ENCODE results near the gene VGLL2. TPM values are rescaled to one million over a fixed set of nuclear protein-coding genes. Genes with fewer than 3 reads are reported as not detected.
"Not testable (repeated sequence)": the region's sequence is repeated elsewhere in the genome, so short reads cannot be mapped to it uniquely, and the experiment has no call there.

The VGLL2 gene
- total RNA-seq, 1 experiment from 2014 or later, result not detected

- H3K4me1 ChIP-seq (ENCODE audit: low read length), result no peaks in the 10 kb centered on the region
- no peaks in the 10 kb centered on the region for H3K36me3 ChIP-seq (ENCODE audit: insufficient read depth, low read length)
- no peak overlapping the region for H3K27ac ChIP-seq (ENCODE audit: low read length)
- H3K79me2 ChIP-seq (ENCODE audit: low read length), result no peaks in the 10 kb centered on the region
- no peak overlapping the region for H2AFZ ChIP-seq (ENCODE audit: low read length)
- H3K4me2 ChIP-seq (ENCODE audit: low read depth, low read length, poor library complexity, severe bottlenecking), result no peak overlapping the region
- H3K9ac ChIP-seq (ENCODE audit: low read length), result no peak overlapping the region
- H3K4me3 ChIP-seq (ENCODE audit: low read length), result no peak overlapping the region
- no peaks in the 10 kb centered on the region for H3K9me2 ChIP-seq (replicated peaks; ENCODE audit: insufficient read depth, low read length)
- H3K9me3 ChIP-seq (ENCODE audit: low read length), result no peaks in the 10 kb centered on the region
- no peaks in the 10 kb centered on the region for H4K20me1 ChIP-seq (ENCODE audit: insufficient read depth, low read depth, low read length)
- DNase-seq, result no peak
- H3K27me3 ChIP-seq (ENCODE audit: low read length), result no peaks in the 10 kb centered on the region
Measured at GRCh38 chr6:117233145-117233544, 32.2 kb upstream of the VGLL2 start.

GRCh38 chr6:117237561-117237960 lies 27.8 kb upstream of the VGLL2 start:
- Histone ChIP-seq H4K20me1 (ENCODE audit: insufficient read depth, low read depth, low read length) (no peaks in the 10 kb centered on the region), H3K9me2 (replicated peaks; ENCODE audit: insufficient read depth, low read length) (no peaks in the 10 kb centered on the region), H3K4me1 (ENCODE audit: low read length) (no peaks in the 10 kb centered on the region), H3K79me2 (ENCODE audit: low read length) (no peaks in the 10 kb centered on the region), H3K27me3 (ENCODE audit: low read length) (no peaks in the 10 kb centered on the region), H3K27ac (ENCODE audit: low read length) (no peak overlapping the region), H3K36me3 (ENCODE audit: insufficient read depth, low read length) (no peaks in the 10 kb centered on the region), H3K4me3 (ENCODE audit: low read length) (no peak overlapping the region), H3K4me2 (ENCODE audit: low read depth, low read length, poor library complexity, severe bottlenecking) (no peak overlapping the region), H3K9me3 (ENCODE audit: low read length) (no peaks in the 10 kb centered on the region), H3K9ac (ENCODE audit: low read length) (no peak overlapping the region), H2AFZ (ENCODE audit: low read length) (no peak overlapping the region)
- DNase-seq, result no peak

GRCh38 chr6:117244571-117244970 lies 20.8 kb upstream of the VGLL2 start:
- not testable (repeated sequence) for H3K9ac ChIP-seq (ENCODE audit: low read length); H3K27ac ChIP-seq (ENCODE audit: low read length); DNase-seq; H3K27me3 ChIP-seq (ENCODE audit: low read length); H3K9me3 ChIP-seq (ENCODE audit: low read length); H2AFZ ChIP-seq (ENCODE audit: low read length); H3K9me2 ChIP-seq (replicated peaks; ENCODE audit: insufficient read depth, low read length); H3K79me2 ChIP-seq (ENCODE audit: low read length); H3K36me3 ChIP-seq (ENCODE audit: insufficient read depth, low read length); H4K20me1 ChIP-seq (ENCODE audit: insufficient read depth, low read depth, low read length); H3K4me1 ChIP-seq (ENCODE audit: low read length); H3K4me2 ChIP-seq (ENCODE audit: low read depth, low read length, poor library complexity, severe bottlenecking); H3K4me3 ChIP-seq (ENCODE audit: low read length)

GRCh38 chr6:117244979-117245378 lies 20.4 kb upstream of the VGLL2 start:
- not testable (repeated sequence) for H3K4me2 ChIP-seq (ENCODE audit: low read depth, low read length, poor library complexity, severe bottlenecking); H3K4me1 ChIP-seq (ENCODE audit: low read length); H4K20me1 ChIP-seq (ENCODE audit: insufficient read depth, low read depth, low read length); H3K4me3 ChIP-seq (ENCODE audit: low read length); H3K79me2 ChIP-seq (ENCODE audit: low read length); DNase-seq; H2AFZ ChIP-seq (ENCODE audit: low read length); H3K9me3 ChIP-seq (ENCODE audit: low read length); H3K9ac ChIP-seq (ENCODE audit: low read length); H3K27me3 ChIP-seq (ENCODE audit: low read length); H3K36me3 ChIP-seq (ENCODE audit: insufficient read depth, low read length); H3K27ac ChIP-seq (ENCODE audit: low read length); H3K9me2 ChIP-seq (replicated peaks; ENCODE audit: insufficient read depth, low read length)

GRCh38 chr6:117253785-117254184 lies 11.6 kb upstream of the VGLL2 start:
- no peak for DNase-seq
- no peaks in the 10 kb centered on the region for H4K20me1 ChIP-seq (ENCODE audit: insufficient read depth, low read depth, low read length)

GRCh38 chr6:117262799-117263198 lies 2.6 kb upstream of the VGLL2 start:
- no peak overlapping the region for H2AFZ ChIP-seq (ENCODE audit: low read length)
- H3K9me3 ChIP-seq (ENCODE audit: low read length), result no peaks in the 10 kb centered on the region
- H3K27me3 ChIP-seq (ENCODE audit: low read length), result no peaks in the 10 kb centered on the region
- DNase-seq, result peak; percentile 14
- no peak overlapping the region for H3K27ac ChIP-seq (ENCODE audit: low read length)
- no peak overlapping the region for H3K9ac ChIP-seq (ENCODE audit: low read length)
- no peak overlapping the region for H3K4me3 ChIP-seq (ENCODE audit: low read length)
- no peaks in the 10 kb centered on the region for H3K4me1 ChIP-seq (ENCODE audit: low read length)
- no peaks in the 10 kb centered on the region for H3K36me3 ChIP-seq (ENCODE audit: insufficient read depth, low read length)
- no peak overlapping the region for H3K4me2 ChIP-seq (ENCODE audit: low read depth, low read length, poor library complexity, severe bottlenecking)
- H3K9me2 ChIP-seq (replicated peaks; ENCODE audit: insufficient read depth, low read length), result no peaks in the 10 kb centered on the region
- no peaks in the 10 kb centered on the region for H4K20me1 ChIP-seq (ENCODE audit: insufficient read depth, low read depth, low read length)
- H3K79me2 ChIP-seq (ENCODE audit: low read length), result no peaks in the 10 kb centered on the region

More at GRCh38 chr6:117253785-117254184, 11.6 kb upstream of the VGLL2 start:
- Histone ChIP-seq H3K27ac (ENCODE audit: low read length) (no peak overlapping the region), H3K4me2 (ENCODE audit: low read depth, low read length, poor library complexity, severe bottlenecking) (no peak overlapping the region), H3K9me3 (ENCODE audit: low read length) (no peaks in the 10 kb centered on the region), H3K4me3 (ENCODE audit: low read length) (no peak overlapping the region), H3K27me3 (ENCODE audit: low read length) (no peaks in the 10 kb centered on the region), H3K9me2 (replicated peaks; ENCODE audit: insufficient read depth, low read length) (no peaks in the 10 kb centered on the region), H3K79me2 (ENCODE audit: low read length) (no peaks in the 10 kb centered on the region), H3K4me1 (ENCODE audit: low read length) (no peaks in the 10 kb centered on the region), H3K9ac (ENCODE audit: low read length) (no peak overlapping the region), H2AFZ (ENCODE audit: low read length) (no peak overlapping the region), H3K36me3 (ENCODE audit: insufficient read depth, low read length) (no peaks in the 10 kb centered on the region)

- Histone ChIP-seq H3K79me2 (ENCODE audit: low read length) (no peaks in the 10 kb centered on the region), H3K9me2 (replicated peaks; ENCODE audit: insufficient read depth, low read length) (no peaks in the 10 kb centered on the region), H3K9ac (ENCODE audit: low read length) (no peak overlapping the region), H3K4me2 (ENCODE audit: low read depth, low read length, poor library complexity, severe bottlenecking) (no peak overlapping the region), H4K20me1 (ENCODE audit: insufficient read depth, low read depth, low read length) (no peaks in the 10 kb centered on the region), H3K9me3 (ENCODE audit: low read length) (no peaks in the 10 kb centered on the region), H3K36me3 (ENCODE audit: insufficient read depth, low read length) (no peaks in the 10 kb centered on the region), H2AFZ (ENCODE audit: low read length) (no peak overlapping the region), H3K4me3 (ENCODE audit: low read length) (no peak overlapping the region), H3K4me1 (ENCODE audit: low read length) (no peaks in the 10 kb centered on the region), H3K27ac (ENCODE audit: low read length) (no peak overlapping the region), H3K27me3 (ENCODE audit: low read length) (no peaks in the 10 kb centered on the region)
- DNase-seq, result no peak
Measured at GRCh38 chr6:117263353-117263927, 1.9 kb upstream of the VGLL2 start.

- no peaks in the 10 kb centered on the region for H3K27me3 ChIP-seq (ENCODE audit: low read length)
- no peak overlapping the region for H3K4me3 ChIP-seq (ENCODE audit: low read length)
- no peaks in the 10 kb centered on the region for H3K9me3 ChIP-seq (ENCODE audit: low read length)
- no peak for DNase-seq
- no peaks in the 10 kb centered on the region for H4K20me1 ChIP-seq (ENCODE audit: insufficient read depth, low read depth, low read length)
- no peak overlapping the region for H3K9ac ChIP-seq (ENCODE audit: low read length)
- no peak overlapping the region for H3K4me2 ChIP-seq (ENCODE audit: low read depth, low read length, poor library complexity, severe bottlenecking)
- no peak overlapping the region for H2AFZ ChIP-seq (ENCODE audit: low read length)
- no peaks in the 10 kb centered on the region for H3K36me3 ChIP-seq (ENCODE audit: insufficient read depth, low read length)
- no peaks in the 10 kb centered on the region for H3K9me2 ChIP-seq (replicated peaks; ENCODE audit: insufficient read depth, low read length)
- no peaks in the 10 kb centered on the region for H3K79me2 ChIP-seq (ENCODE audit: low read length)
- no peaks in the 10 kb centered on the region for H3K4me1 ChIP-seq (ENCODE audit: low read length)
- no peak overlapping the region for H3K27ac ChIP-seq (ENCODE audit: low read length)
Measured at GRCh38 chr6:117264369-117264691, 1.0 kb upstream of the VGLL2 start.

Data from Karpas-422 (cell line).